Measurements from ENCODE around the gene RRAS.
"Not testable (repeated sequence)": the region's sequence is repeated elsewhere in the genome, so short reads cannot be mapped to it uniquely, and the experiment has no call there.

The RRAS gene

DNA sequence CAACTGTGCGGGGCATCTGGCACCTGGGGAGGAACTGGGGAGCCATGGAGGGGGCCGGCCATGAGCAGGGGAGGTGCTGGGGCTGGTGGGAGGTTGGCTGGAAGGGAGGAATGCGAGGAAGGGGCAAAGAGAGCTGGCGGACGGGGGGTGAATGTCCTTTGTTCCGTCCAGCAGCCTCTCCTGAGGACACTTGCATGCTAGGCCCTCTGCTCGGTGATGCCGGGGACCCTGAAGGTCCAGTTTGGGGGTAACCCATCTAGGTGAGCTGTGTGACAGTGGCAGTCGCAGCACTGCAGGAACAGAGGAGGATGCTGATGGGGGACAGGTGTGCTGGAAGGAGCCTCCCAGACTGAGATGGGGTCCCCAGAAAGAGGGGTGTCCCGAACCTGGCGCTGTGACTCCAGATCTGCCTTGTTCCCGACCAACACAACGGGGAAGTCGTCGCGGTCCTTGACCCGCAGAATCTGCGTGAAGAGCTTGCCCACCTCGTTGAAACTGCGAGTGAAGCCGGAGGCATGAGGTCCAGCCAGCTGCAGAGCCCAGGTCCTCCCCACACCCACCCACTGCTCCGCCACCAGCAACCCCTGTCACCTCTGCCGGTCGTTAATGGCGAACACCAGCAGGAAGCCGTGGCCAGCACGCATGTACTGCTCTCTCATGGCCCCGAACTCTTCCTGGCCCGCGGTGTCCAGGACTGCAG, 3.6 kb downstream of the RRAS start:
- no peak overlapping the region for H3K4me3 Mint-ChIP-seq
- no peak for DNase-seq
- CTCF ChIA-PET, result no interaction called here
- peaks cover 38% of the 10 kb centered on the region for H3K4me1 Mint-ChIP-seq
- peak overlapping the region; percentile 49 for H3K27ac Mint-ChIP-seq
- H3K27me3 Mint-ChIP-seq, result peaks cover 25% of the 10 kb centered on the region
- H3K9me3 Mint-ChIP-seq, result no peaks in the 10 kb centered on the region
- H3K36me3 Mint-ChIP-seq, result peaks cover 1% of the 10 kb centered on the region

DNA sequence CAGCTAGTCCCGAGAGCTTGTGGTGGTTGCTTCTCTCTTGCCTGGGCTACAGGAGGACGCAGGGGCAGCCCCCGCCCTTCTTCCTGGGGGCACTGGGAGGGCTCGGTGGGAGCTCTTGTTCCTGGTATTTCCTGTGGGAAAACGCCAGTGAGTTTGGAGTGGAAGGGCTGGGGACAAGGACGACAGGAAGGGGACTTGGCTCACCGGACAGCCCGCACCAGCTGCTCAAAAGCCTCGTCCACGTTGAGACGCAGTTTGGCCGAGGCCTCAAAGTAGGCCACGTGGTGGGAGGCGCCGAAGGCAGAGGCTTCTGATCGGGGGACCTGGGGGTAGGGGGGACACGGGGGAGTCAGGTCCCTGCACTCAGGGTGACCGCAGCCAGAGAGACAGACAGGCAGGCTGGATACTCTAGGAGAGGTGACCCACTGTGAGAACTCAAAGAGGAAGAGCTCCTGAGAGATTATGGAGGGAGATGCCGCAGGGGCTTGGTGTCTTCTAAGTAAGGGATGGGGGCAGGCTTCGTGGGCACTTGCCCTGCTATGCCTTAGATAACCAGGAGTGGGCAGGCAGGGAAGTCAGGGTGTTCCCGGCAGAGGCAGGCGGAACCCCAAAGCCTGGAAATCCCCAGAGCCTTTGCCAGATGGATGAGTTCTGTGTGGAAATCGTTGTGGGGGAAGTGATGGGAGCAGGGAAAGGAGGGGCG, 4.3 kb downstream of the RRAS start:
- peaks cover 1% of the 10 kb centered on the region for H3K36me3 Mint-ChIP-seq
- DNase-seq, result no peak
- CTCF ChIA-PET, result no interaction called here
- H3K4me1 Mint-ChIP-seq, result peaks cover 33% of the 10 kb centered on the region
- H3K4me3 Mint-ChIP-seq, result no peak overlapping the region
- H3K27me3 Mint-ChIP-seq, result peaks cover 25% of the 10 kb centered on the region
- peak overlapping the region; percentile 16 for H3K27ac Mint-ChIP-seq
- no peaks in the 10 kb centered on the region for H3K9me3 Mint-ChIP-seq

DNA sequence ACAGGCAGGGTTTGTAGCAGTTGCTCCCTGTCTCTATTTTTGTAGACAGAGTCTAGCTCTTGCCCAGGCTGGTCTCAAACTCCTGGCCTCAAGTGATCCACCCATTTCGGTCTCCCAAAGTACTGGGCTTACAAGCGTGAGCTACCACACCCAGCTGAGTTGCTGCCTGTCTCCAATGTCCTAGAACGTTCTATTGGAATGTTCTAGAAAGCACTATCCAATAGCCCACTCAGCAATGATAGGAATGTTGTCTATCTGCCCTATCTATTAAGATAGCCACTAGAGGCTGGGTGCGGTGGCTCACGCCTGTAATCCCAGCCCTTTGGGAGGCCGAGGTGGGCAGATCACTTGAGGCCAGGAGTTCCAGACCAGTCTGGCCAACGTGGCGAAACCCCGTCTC, 6.7 kb downstream of the RRAS start:
- H3K27ac Mint-ChIP-seq, CTCF ChIA-PET, H3K36me3 Mint-ChIP-seq, DNase-seq, H3K9me3 Mint-ChIP-seq, H3K4me3 Mint-ChIP-seq: not testable (repeated sequence)
- peaks cover 14% of the 10 kb centered on the region for H3K27me3 Mint-ChIP-seq
- peaks cover 14% of the 10 kb centered on the region for H3K4me1 Mint-ChIP-seq

DNA sequence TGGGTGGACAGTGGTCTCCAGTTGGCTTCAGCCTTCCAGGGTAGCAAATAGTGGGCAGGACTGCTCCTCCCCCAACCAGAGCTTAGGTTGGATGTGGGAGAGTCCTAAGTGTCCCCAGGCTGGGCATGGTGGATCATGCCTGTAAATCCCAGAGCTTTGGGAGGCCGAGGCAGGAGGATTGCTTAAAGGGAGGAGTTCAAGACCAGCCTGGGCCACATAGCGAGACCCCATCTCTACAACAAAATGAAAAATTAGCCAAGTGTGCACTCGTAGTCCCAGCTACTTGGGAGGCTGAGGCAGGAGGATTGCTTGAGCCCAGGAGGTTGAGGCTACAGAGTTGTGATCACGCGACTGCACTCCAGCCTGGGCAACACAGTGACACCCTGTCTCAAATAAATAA, 7.4 kb downstream of the RRAS start:
- DNase-seq, result no peak
- CTCF ChIA-PET, result no interaction called here
- Mint-ChIP-seq H3K27ac (no peak overlapping the region), H3K27me3 (peaks cover 11% of the 10 kb centered on the region), H3K4me1 (peaks cover 7% of the 10 kb centered on the region), H3K9me3 (no peaks in the 10 kb centered on the region), H3K4me3 (no peak overlapping the region), H3K36me3 (peaks cover 9% of the 10 kb centered on the region)

DNA sequence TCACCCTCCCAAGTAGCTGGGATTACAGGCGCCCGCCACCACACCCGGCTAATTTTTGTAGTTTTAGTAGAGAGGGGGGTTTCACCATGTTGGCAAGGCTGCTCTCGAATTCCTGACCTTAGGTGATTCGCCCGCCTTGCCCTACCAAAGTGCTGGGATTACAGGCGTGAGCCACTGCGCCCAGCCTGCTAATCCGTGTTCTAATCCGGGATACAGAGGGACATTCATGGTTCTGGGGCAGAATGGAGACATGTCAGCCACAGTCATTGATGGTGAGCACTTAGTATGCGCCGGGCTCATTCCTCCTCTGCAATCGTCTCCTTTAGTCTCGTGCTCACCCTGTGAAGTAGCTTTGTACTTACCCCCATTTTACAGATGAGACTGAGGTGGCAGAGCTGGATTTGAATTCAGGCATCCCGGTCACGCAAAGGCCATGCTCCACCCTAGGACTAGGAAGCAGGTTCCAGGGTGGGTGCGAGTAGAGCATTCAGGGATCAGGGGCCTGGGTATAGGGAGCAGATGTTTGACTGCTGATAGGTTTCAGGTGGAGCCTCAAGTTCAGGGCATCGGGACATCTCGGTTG, 8.2 kb downstream of the RRAS start:
- Mint-ChIP-seq H3K36me3 (peaks cover 16% of the 10 kb centered on the region), H3K27me3 (peaks cover 10% of the 10 kb centered on the region), H3K4me3 (no peak overlapping the region), H3K27ac (no peak overlapping the region), H3K9me3 (no peaks in the 10 kb centered on the region), H3K4me1 (peaks cover 4% of the 10 kb centered on the region)
- DNase-seq, result no peak
- CTCF ChIA-PET, result no interaction called here

DNA sequence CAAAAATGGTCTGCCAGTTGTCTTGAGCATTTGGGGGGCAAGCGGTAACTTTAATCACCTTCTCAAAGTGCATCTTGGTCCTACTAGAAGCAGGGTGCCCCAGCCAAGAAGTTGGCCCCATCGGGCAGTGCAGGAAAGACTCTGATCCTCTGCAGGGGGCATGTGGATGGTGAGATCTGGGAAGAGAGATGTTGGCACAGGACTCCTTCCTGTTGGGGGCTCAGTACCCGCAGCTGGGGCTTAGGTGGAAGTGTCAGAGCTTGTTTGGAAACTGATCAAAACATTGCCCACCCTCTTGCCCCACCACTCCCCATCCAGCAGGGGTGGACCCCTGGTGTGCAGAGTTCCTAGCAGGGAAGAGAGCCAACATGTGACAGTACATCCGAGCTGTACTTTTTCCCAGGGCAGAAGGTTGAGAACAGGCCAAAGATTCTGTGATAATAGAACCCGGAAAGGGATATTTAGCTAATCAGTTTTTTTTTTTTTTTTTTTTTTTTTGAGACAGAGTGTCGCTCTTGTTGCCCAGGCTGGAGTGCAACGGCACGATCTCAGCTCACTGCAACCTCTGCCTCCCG, 8.8 kb downstream of the RRAS start:
- Mint-ChIP-seq H3K4me1 (peaks cover 4% of the 10 kb centered on the region), H3K4me3 (no peak overlapping the region), H3K27ac (peak overlapping the region; percentile 21), H3K9me3 (no peaks in the 10 kb centered on the region), H3K27me3 (peaks cover 4% of the 10 kb centered on the region), H3K36me3 (peaks cover 17% of the 10 kb centered on the region)
- CTCF ChIA-PET, result no interaction called here
- no peak for DNase-seq

DNA sequence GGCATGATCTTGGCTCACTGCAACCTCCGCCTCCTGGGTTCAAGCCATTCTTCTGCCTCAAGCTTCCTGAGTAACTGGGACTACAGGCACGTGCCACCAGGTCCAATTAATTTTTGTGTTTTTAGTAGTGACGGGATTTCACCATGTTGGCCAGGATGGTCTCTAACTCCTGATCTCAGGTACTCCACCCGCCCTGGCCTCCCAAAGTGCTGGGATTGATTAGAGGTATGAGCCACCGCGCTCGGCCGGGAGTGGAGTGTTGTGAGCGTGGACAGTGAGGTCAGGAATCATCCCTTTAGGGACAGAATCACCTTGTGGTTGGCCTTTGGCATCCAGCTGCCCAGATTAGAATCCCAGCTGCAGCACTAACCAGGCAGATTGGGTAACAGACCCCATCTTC, 10.3 kb downstream of the RRAS start:
- DNase-seq, result no peak
- Mint-ChIP-seq H3K27ac (no peak overlapping the region), H3K36me3 (peaks cover 15% of the 10 kb centered on the region), H3K4me3 (no peak overlapping the region), H3K27me3 (no peaks in the 10 kb centered on the region), H3K9me3 (no peaks in the 10 kb centered on the region), H3K4me1 (no peaks in the 10 kb centered on the region)
- CTCF ChIA-PET, result no interaction called here

DNA sequence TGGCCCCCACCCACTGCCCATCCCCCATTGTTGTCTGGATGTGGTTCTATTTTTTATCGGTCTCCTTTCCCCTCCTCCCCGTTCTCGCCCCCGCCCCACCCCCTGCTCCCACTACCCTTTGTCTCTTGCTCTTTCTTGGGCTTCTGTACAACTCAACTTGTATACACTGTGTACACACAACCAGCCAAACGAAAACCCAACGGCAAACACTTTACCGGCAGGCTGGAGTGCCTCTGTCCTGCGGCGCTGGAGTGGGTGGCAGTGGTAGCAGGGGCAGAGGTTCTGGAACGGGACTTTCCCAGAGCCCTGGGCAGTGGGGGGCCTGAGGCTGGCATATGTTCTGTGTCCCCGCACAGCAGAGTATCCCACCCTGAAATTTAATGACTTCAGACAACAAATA, 13.7 kb downstream of the RRAS start:
- CTCF ChIA-PET, result no interaction called here
- H3K27ac Mint-ChIP-seq, result no peak overlapping the region
- H3K4me1 Mint-ChIP-seq, result no peaks in the 10 kb centered on the region
- H3K27me3 Mint-ChIP-seq, result no peaks in the 10 kb centered on the region
- peaks cover 42% of the 10 kb centered on the region for H3K36me3 Mint-ChIP-seq
- H3K9me3 Mint-ChIP-seq, result no peaks in the 10 kb centered on the region
- DNase-seq, result no peak
- H3K4me3 Mint-ChIP-seq, result no peak overlapping the region

DNA sequence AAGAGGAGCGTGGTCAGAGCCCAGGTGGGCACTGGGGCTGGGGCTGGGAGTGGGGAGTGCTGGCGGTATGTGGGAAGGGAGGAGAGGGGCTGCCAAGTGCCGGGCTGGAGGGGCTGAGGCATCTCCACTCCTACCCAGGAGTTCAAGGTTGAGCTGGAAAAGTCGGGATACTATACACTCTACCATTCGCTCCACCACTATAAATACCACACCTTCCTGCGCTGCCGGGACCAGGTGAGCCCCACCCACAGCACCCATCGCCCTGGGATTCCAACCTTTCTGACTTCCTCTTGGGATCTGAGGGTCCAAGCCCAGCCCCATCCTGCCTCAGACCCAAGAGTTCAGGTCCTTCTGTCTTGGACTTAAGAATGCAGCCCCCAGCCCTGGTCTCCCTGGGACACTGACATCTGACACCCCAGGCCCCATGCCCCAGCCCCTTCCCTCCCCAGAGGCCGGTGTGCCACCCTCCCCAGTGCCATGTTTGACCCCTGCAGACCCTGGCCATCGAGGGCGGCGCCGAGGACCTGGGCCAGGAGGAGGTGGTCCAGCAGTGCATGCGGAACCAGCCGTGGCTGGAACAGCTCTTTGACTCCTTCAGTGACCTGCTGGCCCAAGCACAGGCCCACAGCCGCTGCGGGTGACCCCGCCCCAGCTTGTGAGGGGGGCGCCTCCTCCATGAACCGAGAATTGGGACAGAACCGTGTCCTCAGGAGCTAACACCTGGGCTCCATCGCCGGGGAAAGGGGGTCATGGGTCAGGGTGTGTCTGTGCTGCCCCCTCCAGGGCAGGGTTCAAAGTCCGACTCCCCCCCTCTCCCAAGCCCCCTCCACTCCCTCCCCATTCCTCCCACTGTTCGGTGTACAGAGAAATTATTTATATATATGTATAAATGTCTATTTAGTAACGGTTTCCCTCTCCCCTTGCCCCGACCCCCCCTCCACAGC, 14.7 kb downstream of the RRAS start:
- CTCF ChIA-PET, result no interaction called here
- Mint-ChIP-seq H3K4me3 (no peak overlapping the region), H3K9me3 (no peaks in the 10 kb centered on the region), H3K36me3 (peaks cover 42% of the 10 kb centered on the region), H3K27me3 (no peaks in the 10 kb centered on the region), H3K4me1 (no peaks in the 10 kb centered on the region), H3K27ac (no peak overlapping the region)
- no peak for DNase-seq

DNA sequence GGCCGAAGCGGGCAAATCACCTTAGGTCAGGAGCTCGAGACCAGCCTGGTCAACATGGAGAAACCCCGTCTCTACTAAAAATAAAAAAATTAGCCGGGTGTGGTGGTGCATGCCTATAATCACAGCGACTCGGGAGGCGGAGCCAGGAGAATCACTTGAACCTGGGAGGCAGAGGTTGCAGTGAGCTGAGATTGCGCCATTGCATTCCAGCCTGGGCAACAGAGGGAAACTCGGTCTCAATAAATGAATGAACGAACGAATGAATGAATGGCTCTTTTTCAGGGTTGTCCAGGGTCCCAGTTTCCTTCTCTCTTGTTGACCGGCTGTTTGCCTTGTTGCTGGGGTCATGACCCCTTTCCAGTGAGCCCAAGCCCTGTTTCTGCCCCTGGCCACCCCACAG, 22.1 kb downstream of the RRAS start:
- H3K27me3 Mint-ChIP-seq, H3K4me3 Mint-ChIP-seq, H3K9me3 Mint-ChIP-seq, DNase-seq, CTCF ChIA-PET, H3K4me1 Mint-ChIP-seq, H3K27ac Mint-ChIP-seq: not testable (repeated sequence)
- peaks cover 55% of the 10 kb centered on the region for H3K36me3 Mint-ChIP-seq

DNA sequence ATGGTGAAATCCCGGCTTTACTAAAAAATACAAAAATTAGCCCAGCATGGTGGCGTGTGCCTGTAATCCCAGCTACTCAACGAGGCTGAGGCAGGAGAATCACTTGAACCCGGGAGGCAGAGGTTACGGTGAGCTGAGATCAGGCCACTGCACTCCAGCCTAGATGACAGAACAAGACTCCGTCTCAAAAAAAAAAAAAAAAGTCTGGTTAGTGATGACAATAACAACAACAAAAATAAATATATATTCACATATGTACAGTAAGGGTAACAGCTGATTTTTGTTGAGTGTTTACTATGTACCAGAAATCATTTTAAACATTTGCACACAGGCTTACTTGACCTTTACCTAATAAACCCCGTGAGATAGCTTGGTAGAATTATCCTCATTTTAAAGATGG, 23.0 kb downstream of the RRAS start:
- H3K27me3 Mint-ChIP-seq, result no peaks in the 10 kb centered on the region
- H3K36me3 Mint-ChIP-seq, result peaks cover 53% of the 10 kb centered on the region
- peaks cover 3% of the 10 kb centered on the region for H3K4me1 Mint-ChIP-seq
- H3K27ac Mint-ChIP-seq, result no peak overlapping the region
- CTCF ChIA-PET, result interaction anchor here (1.0 kb wide), 1 partner anchor 56 kb away, joined by 3 read pairs; no protein-coding TSS in a partner anchor
- no peaks in the 10 kb centered on the region for H3K9me3 Mint-ChIP-seq
- H3K4me3 Mint-ChIP-seq, result no peak overlapping the region
- no peak for DNase-seq

DNA sequence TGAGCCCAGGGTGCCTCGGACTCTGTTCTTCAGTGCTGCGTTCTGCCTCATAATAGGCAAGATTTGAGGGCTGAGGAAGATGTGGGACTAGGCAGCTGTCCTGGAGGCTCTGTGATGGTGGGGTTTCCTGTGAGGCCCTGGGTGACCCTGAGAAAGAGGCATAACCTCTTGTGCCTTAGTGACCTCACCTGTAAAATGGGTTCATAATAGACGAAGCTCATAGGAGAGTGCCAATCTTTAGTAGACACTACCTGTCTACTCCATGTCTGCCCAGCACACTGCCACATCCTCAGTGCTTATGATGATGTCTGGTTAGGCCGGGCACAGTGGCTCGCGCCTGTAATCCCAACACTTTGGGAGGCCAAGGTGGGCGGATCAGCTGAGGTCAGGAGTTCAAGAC, 23.4 kb downstream of the RRAS start:
- Mint-ChIP-seq H3K9me3 (no peaks in the 10 kb centered on the region), H3K27ac (no peak overlapping the region), H3K4me3 (no peak overlapping the region), H3K36me3 (peaks cover 50% of the 10 kb centered on the region), H3K27me3 (no peaks in the 10 kb centered on the region), H3K4me1 (peaks cover 3% of the 10 kb centered on the region)
- DNase-seq, result no peak
- CTCF ChIA-PET, result interaction anchor here (1.0 kb wide), 1 partner anchor 56 kb away, joined by 3 read pairs; no protein-coding TSS in a partner anchor

DNA sequence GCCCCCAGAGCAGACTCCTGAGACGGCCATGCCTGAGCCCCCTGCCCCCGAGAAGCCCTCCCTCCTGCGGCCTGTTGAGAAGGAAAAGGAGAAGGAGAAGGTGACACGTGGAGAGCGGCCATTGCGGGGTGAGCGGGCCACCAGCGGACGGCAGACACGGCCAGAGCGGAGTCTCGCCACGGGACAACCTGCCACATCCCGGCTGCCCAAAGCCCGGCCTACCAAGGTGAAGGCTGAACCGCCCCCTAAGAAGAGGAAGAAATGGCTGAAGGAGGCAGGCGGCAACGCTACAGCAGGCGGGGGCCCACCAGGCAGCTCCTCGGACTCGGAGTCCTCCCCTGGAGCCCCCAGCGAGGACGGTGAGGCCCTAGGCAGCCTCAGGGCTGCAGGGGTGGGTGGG, 24.1 kb downstream of the RRAS start:
- CTCF ChIA-PET, result no interaction called here
- Mint-ChIP-seq H3K4me3 (no peak overlapping the region), H3K4me1 (peaks cover 3% of the 10 kb centered on the region), H3K9me3 (no peaks in the 10 kb centered on the region), H3K27ac (no peak overlapping the region), H3K27me3 (no peaks in the 10 kb centered on the region), H3K36me3 (peaks cover 47% of the 10 kb centered on the region)
- DNase-seq, result no peak

All from activated naive CD4-positive, alpha-beta T cell treated with anti-CD3 and anti-CD28 coated beads, Interleukin-2, amount 10 ng/mL, durations not matched to agents 7 days and 5 days (primary cell).